ENCODE data around the gene PIGZ.

- no peak for TF ChIP-seq POLR2AphosphoS5 (IDR thresholded peaks at IDR 0.05; ENCODE audit: insufficient read depth in 1 of 2, low read depth in 1 of 2)
- no peak for TF ChIP-seq CTCF (IDR thresholded peaks at IDR 0.05)
- no peak for TF ChIP-seq POLR2A (IDR thresholded peaks at IDR 0.05)
These were observed 20.7 kb downstream of the PIGZ start for GRCh38 chr3:196947860-196948441.
